DMS153 (cell line): ENCODE results near the gene GPC5.

Experiments
- DNase-seq: peaks from one replicate; lab custom pipeline; 2025; lab: John Stamatoyannopoulos, UW

Gene GPC5

DNA sequence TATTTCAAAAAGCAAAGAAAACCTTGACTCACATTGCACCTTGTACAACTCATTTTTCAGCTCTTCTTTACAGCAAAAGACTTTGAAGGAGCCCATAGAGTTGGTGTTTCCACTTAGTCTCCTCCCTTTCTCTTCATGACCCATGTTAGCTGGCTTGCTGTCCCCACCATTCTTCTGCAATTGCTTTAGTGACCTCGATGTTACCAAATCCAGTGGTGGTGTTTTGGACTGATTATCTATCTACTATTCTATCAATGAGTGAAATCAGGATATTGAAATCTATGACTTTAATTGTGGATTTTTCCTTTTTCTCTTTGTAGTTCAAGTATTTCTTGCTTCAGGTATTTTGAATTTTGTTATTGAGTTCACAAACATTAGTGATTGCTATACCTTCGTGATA, 197.3 kb downstream of the GPC5 start:
- no peak for DNase-seq

DNA sequence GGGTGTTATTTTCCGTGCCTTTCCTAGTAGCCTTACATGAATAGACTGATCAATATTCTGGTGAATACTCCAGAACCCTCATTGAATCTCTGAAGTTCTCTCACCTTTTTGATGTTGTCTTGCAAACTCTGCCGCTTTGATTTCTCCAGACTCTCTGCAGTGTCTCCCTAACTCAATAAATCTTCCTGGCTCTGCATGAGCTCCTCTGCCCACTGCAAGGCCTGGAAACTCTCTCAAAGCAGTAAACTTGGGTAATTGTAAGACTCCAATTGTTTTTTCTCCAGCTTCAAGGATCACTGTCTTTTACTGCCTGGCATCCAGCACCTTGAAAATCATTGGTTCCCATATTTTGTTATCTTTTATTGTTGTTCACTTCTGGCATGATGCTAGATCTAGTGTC, 198.4 kb downstream of the GPC5 start:
- no peak for DNase-seq

- no peak for DNase-seq
Measured at GRCh38 chr13:91598655-91599054, 200.2 kb downstream of the GPC5 start.

DNA sequence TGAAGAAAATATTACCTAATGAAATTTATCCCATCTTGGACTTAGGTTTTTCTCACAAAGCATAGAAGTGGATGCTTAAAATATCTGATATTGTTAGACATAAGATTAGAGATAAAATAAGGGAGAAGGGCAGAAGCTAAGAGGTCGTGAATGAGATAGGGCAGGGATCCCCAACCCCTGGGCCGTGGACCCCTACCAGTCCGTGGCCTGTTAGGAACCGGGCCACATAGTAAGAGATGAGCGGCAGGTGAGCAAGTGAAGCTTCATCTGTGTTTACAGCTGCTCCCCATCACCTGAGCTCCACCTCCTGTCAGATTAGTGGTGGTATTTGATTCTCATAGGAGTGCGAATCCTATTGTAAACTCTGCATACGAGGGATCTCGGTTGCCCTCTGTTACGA, 202.9 kb downstream of the GPC5 start:
- no peak for DNase-seq

DNA sequence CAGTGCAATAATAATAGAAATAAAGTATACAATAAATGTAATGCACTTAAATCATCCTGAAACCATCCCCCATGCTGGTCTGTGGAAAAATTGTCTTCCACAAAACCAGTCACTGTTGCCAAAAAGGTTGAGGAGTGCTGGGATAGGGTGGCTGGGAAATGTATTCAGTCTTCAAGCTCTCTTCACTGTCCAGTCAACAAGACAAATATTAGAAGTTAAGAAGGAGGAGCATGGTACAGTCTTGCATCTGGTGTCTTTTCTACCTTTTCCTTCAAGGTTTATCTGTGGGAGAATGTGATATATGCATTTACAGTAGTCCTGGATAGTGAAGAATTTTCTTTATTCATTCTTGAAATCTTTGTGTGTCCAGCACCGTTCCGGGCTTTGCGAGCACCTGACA, 203.4 kb downstream of the GPC5 start:
- DNase-seq, result no peak

DNA sequence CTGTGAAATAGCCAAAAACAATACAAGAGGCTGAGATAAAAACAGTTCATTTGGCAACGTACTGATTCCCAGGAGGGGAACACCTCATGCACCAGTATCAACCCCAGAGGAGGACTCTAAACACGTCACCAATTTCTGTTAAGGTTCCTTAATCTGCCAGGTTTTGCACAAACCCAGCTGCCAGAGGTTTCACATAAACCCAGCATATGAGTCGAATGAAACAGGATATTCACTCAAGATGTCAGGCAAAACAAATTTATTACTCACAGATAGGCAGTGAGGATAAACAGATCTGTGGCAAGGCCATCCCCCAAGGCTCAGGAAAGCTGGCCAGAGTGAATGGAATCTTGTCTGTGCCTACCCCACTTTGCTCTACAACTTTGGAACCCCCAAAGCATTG, 210.9 kb downstream of the GPC5 start:
- DNase-seq, result no peak

- DNase-seq, result no peak
Measured at GRCh38 chr13:91618315-91618714, 219.9 kb downstream of the GPC5 start.

DNA sequence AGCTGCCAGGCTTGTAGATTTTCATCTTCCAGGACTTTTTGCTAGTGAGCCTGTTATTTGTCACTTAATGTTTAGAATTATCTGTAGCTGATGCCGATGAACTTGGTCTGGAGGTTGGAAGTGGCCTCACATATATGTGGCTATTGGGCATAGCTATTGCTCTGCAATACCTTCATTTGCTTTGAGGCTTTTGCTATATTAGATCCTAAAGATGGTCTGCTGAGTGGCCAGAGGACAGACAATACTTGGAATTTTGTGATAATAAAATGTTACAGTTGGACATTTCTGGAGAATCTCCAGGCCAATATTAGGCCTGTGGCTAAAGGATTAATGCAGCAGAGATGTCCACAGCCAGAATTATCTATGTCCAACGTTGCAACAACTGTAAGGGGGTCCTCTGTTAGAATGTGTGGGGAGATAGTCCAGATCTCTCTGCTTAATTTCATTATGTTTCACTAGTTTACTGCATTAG, 222.3 kb downstream of the GPC5 start:
- DNase-seq, result no peak

- DNase-seq, result no peak
Measured at GRCh38 chr13:91621161-91621560, 222.7 kb downstream of the GPC5 start.

DNA sequence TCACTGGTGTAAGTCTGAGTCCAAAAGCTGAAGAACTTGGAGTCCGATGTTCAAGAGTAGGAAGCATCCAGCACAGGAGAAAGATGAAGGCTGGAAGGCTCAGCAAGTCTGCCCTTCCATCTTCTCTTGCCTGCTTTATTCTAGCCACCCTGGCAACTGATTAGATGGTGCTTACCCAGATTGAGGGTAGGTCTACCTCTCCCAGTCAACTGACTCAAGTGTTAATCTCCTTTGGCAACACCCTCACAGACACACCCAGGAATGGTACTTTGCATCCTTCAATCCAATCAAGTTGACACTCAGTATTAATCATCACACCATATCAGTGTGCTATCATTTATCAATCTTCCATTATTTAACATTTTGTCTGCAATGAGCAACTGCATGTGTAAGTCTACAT, 223.5 kb downstream of the GPC5 start:
- DNase-seq, result no peak

GRCh38 chr13:91622778-91623550, 224.5 kb downstream of the GPC5 start:
- DNase-seq, result no peak

DNA sequence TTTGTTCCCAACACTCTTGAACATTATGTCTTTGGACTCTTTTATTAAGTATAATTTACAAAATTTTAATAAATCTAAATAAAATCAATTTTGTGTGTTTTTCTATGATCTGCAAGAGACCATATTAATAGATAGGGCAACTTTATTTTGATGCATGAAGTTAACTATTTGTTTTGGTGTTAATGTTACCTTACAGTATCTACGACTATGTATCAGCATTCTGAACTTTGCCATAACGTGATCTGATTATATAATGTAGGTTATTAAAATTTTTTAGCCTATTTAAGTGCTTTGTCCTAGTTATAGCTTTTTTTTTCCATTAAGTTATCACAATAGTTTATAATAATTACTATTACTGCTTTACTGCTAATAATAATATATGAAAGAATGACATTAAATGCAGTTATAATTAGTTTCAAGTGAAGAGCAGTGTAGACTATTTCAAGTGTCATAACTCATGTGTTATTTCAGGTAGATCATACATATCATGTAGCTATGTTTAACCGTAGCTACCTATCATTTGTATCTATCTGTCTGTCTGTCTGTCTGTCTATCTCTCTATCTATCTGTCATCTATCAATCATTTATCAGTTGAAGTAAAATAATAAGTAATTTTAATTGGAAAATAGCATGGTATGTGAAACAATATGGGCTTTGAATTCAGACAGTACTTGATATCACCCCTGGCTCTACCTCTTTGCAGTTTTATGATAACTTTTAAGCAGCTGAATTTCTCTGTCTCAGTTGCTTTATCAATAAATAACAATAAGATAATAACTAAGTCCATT, 229.7 kb downstream of the GPC5 start:
- no peak for DNase-seq

GRCh38 chr13:91630946-91631345, 232.5 kb downstream of the GPC5 start:
- DNase-seq, result no peak

- no peak for DNase-seq
Measured at GRCh38 chr13:91632086-91632485, 233.7 kb downstream of the GPC5 start.

DNA sequence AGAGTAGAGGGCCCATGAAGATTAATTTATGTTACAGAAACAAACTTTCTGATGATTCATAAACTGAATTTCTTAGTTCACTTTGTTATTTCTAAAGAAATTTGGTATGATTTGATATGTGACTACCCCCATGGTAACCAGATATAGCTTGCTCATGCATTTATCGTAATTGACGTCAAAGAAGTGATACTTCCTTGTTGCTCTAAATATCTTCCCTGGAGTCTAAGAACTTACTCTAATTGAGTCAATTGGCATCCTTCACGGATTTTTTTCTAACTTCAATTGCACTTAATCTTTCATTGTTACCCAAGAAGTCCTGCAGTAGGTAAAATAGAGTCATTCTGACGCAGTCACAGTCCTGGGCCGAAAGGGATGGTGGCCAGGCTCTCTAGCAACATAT, 240.9 kb downstream of the GPC5 start:
- DNase-seq, result no peak

GRCh38 chr13:91643394-91643793, 245.0 kb downstream of the GPC5 start:
- no peak for DNase-seq

GRCh38 chr13:91644806-91645205, 246.4 kb downstream of the GPC5 start:
- no peak for DNase-seq

- no peak for DNase-seq
Measured at GRCh38 chr13:91647361-91647990, 249.1 kb downstream of the GPC5 start.

GRCh38 chr13:91648012-91648411, 249.6 kb downstream of the GPC5 start:
- no peak for DNase-seq

DNA sequence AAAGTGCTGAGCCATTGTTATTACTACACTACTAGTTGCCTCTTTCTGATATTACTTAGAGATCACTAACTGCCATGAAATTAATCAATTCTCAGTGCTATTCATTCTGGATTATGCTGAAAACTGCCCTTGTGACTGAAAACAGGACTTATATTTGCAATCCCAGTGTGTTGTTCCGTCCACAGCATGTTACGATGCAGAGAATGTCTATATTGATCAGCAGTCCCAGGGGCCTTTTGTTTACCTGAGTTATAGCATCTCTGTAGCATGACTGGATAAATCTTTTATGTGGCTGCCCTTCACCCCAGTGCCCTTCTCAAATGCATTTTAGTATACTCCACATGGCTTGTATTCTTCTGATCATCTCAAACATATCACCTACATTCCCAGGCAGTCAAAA, 251.0 kb downstream of the GPC5 start:
- DNase-seq, result no peak

DNA sequence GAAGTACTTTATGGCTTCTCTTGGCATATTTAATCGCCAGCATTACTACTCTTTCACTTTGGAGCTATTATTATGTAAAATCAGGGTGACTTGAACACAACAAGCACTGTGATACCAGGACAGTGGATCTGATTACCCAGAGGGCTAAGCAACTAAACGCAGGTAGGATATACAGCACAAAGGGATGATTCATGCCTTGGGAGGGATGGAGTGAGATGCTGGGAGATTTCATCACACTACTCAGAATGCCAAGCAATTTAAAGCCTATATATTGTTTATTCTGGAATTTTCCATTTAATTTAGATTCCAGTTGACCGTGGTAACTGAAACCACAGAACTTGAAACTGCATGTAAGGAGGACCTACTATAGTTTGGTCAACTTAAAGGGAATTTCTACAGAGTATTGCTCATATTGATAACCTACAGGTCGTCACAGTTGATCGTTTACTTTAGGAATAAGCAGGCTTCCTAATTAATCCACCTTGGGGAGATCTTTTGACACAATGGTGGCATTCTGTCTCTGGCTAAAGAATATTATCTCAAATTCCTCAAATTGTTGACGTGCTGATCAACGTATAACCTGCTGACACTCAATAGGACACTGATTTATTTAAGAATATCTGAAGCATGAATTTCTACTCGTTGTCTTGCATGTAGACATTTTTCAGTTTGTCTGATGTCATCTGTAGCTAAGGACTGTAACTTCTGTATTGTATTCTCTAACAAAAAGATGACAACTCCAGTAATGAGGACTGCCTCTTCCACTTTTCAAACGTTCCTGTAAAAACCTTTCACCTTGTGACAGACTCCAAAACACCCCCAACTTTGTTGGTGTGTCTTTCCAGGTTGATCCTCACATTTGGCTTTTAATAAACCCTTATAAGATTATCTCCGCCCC, 254.2 kb downstream of the GPC5 start:
- DNase-seq, result no peak

- DNase-seq, result no peak
Measured at GRCh38 chr13:91655731-91656130, 257.3 kb downstream of the GPC5 start.
